NCI-H2171 treated with DMSO at 0.1 percent for 48 hours (cell line): ENCODE measurements around the gene MINDY4.

ENCODE experiments used
- DNase-seq: peaks from one replicate; lab custom pipeline; 2025; lab: John Stamatoyannopoulos, UW

MINDY4 gene

GRCh38 chr7:30917216-30917893, 146.1 kb downstream of the MINDY4 start:
- DNase-seq: no peak

DNA sequence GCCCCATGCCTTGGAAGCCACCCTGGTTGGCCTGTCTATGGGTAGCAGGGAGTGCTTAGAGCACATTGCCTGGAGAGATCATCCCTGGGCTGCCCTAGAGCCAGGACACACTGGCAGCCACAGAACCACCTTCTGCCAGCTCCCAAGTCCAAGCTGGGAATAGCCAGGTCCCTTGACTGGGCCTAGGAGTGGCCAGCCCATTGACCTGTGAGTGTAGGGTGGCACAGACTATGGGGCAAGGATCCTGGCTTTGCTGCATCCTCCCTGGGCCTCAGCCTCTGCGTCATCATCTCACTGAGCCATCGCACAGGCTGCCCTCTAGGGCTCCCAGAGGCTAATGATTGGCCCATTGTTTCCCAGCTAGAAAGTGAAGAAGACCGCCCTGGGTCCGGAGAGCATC, 147.5 kb downstream of the MINDY4 start:
- no peak for DNase-seq

DNA sequence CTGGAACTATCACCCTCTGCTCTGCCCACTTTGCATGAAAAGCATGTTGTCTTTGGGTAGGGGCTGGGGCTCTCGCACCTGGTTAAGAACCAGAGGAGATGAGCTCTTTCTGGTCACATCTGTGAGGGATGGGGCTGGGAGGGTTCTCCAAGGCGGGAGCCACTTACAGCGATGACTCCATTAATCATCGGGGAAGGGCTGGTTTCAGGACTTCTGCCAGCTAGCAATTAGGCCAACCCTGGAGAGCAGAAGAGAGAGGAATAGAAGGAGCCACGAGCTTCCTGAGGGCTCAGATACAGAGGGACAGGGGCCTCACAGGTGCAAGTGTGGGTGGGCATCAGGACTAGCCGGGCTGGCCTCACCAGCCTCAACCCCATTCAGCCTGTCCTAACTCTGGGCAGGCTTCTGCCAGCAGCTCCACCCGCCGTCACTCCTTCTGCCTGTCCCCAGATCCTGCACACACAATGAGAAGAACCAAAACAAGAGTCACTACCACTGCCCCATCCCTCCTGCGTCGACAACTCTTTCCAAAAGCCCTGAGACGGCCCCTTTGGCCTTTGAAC, 148.9 kb downstream of the MINDY4 start:
- peak; percentile 15 for DNase-seq

DNA sequence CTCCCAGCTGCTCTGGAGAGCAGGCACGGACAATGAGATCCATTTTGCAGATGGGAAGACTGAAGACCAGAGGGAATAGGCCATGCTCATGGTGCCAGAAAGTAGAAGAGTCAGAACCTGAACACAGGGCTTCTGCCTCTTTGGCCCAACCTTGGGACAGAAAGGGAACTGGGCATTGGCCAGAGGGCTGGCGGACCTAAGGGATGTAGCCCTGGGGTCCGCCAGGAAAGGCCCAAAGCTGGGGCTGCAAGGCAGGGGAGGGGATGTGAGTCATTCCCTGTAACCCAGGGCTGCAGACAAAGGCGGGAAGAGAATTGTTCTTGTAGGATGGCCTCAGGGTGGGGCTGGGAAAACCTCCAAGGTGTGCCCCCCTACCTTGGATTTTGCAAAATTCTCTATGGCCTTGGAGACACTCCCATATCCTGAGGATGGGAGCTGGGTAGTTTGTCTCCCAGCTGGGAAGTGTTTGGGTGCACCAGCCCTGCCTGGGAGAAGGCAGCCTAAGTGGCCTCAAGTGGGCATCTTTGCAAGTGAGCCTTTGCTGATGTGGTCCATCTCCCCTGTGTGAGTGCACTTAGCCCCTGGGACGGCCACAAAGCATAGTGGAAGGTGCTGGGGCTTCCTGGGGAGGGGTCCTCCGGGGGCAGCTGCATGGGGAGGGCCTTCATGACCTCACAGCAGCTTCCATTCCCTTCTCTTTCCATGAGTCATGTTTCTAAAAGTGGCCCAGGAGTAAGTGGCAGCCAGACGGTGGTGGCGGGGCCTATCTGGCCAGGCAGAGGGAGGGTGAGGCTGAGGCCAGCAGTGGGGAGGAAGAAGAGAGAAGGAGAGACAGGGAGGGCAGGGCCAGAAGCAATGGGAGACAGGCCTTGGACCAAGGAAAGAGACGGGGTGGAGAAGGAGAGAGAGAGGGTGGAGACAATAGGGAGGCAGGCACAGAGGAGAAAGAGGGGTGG, 149.6 kb downstream of the MINDY4 start:
- no peak for DNase-seq

DNA sequence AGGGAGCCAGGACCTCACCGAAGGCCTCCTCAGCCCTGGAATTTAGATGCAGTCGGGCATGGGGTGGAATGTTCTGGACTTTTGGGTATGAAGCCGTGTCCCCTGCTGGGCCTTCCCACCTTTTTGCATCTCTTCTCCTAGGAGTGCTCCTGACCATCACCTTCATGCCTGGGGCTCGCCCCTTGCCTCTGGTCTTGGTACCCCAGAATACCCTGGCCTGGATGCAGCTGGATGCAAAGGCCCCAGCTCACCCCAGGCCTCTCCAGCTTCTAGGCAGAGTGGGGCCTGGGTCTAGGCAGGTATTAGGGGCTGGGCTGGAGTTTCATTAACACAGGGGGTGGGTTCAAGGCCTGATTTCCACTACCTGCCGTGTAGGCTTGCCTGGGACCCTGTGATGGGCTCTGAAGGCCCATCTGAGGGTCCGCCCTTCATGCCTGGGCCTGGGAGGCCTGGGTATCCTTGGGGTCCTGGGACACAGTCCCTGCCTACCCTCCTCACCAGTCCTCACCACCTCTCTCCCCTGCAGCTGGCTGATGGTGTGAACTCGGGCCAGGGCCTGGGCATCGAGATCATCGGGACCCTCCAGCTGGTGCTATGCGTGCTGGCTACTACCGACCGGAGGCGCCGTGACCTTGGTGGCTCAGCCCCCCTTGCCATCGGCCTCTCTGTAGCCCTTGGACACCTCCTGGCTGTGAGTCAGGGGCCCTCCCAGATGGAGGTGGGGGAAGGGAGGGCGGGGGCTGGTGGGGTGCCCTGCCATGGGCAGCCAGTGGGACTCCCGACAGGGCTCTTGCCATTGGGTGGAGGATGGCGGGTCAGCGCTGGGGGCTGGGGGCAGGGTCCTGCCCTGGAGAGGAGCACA, 150.6 kb downstream of the MINDY4 start:
- no peak for DNase-seq

DNA sequence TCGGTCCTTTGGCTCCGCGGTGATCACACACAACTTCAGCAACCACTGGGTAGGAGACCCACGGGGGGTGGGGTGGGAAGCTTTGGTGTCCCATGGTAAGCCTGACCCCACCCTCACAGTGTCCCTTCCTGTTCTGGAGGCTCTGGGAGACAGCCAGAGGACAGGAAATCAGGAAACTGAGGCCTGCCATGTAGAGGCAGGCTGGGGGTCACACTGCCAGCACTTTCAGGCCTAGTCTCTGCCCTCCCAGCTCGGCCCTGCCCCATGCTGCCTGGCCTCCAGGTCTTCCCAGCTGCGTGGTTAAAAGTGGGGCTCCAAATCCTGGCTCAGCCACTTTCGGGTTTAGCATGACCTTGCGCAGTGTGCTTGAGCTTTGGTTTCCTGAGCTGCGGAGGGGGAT, 151.4 kb downstream of the MINDY4 start:
- DNase-seq: no peak

DNA sequence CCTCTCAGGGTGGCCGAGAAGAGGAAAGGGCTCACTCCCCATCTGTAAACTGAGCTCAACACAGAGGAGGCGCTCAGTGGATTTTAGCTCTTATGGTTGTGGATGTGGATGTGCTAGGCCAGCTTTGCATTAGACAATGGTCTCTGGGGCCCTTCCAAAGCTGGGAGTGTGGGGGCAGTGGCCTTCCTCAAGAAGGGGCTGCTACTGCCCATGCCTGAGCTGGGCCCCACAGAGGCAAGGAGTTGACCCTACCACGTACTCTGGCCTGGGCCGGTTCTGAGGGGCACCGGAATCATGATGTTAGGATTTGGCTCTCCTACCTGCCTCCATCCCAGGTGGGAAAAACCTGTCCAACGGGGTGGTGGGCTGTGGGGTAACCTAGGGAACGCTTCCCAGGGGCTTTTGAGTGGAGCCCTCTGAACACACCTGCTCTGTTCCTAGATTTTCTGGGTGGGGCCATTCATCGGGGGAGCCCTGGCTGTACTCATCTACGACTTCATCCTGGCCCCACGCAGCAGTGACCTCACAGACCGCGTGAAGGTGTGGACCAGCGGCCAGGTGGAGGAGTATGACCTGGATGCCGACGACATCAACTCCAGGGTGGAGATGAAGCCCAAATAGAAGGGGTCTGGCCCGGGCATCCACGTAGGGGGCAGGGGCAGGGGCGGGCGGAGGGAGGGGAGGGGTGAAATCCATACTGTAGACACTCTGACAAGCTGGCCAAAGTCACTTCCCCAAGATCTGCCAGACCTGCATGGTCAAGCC, 152.0 kb downstream of the MINDY4 start:
- DNase-seq: no peak

DNA sequence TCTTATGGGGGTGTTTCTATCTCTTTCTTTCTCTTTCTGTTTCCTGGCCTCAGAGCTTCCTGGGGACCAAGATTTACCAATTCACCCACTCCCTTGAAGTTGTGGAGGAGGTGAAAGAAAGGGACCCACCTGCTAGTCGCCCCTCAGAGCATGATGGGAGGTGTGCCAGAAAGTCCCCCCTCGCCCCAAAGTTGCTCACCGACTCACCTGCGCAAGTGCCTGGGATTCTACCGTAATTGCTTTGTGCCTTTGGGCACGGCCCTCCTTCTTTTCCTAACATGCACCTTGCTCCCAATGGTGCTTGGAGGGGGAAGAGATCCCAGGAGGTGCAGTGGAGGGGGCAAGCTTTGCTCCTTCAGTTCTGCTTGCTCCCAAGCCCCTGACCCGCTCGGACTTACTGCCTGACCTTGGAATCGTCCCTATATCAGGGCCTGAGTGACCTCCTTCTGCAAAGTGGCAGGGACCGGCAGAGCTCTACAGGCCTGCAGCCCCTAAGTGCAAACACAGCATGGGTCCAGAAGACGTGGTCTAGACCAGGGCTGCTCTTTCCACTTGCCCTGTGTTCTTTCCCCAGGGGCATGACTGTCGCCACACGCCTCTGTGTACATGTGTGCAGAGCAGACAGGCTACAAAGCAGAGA, 152.7 kb downstream of the MINDY4 start:
- DNase-seq: no peak

DNA sequence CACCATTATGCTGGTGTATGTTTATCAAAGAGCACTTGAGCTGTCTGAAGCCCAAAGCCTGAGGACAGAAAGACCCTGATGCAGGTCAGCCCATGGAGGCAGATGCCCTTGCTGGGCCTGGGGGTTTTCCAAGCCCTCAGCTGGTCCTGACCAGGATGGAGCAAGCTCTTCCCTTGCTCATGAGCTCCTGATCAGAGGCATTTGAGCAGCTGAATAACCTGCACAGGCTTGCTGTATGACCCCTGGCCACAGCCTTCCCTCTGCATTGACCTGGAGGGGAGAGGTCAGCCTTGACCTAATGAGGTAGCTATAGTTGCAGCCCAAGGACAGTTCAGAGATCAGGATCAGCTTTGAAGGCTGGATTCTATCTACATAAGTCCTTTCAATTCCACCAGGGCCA, 153.4 kb downstream of the MINDY4 start:
- no peak for DNase-seq

DNA sequence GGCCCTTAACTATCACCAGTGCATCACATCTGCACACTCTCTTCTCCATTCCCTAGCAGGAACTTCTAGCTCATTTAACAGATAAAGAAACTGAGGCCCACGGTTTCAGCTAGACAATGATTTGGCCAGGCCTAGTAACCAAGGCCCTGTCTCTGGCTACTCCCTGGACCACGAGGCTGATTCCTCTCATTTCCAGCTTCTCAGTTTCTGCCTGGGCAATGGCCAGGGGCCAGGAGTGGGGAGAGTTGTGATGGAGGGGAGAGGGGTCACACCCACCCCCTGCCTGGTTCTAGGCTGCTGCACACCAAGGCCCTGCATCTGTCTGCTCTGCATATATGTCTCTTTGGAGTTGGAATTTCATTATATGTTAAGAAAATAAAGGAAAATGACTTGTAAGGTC, 153.9 kb downstream of the MINDY4 start:
- DNase-seq: no peak

DNA sequence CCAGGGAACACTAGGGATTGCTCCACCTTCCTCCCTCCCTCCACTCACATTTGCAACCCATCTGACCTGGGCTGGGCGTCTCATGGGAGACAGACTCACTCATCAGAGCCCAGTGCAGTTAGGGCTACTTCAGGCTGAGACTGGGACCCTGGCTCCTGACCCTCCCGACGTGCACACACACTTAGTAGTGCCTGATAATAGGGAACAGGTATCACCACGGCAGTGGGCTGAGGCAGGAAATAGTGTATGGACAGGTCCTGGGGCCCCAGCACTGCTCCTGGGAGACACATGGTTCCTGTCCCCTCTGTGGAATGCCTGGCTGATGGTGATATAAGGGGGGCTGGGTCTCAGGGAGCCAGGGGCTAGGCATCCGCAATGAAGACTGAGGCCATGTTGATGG, 154.7 kb downstream of the MINDY4 start:
- no peak for DNase-seq

GRCh38 chr7:30926313-30926712, 155.1 kb downstream of the MINDY4 start:
- no peak for DNase-seq

DNA sequence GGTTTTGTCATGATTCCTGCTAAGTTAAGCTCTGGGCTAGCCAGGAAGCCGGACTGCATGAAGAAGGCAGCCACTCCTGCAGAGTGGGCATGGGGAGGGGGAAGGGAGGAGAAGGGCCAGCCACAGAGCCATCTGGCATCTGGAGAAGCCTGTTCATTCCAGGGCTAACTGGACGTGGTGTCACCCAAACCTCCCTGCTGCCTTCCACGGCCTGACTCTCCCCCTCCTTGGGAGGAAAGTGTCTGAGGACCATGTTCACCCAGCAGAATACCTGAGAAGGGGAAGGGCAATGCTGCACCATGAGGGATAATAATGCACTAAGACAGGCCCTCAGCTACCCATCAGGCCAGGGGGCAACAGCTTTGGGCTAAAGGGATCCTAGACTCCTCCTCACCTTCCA, 155.8 kb downstream of the MINDY4 start:
- DNase-seq: no peak

DNA sequence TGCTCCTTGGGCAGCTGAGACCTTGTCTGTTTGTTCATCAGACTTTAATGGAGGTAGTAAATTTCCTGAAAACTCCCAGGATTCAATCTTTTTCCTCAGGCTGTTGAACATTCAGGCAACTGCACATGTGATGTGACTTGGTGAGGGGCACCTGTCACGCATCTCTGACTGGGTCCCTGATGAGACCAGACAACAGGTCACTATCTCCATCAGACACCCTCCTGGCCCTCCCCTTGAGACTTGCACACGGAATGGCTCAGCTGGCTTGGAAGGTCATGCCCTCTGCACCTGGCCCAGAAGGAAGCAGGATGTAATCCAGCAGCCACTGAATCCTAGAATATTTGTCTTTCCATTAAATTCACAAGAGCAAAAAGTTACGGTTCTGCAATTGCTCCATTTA, 156.3 kb downstream of the MINDY4 start:
- no peak for DNase-seq

DNA sequence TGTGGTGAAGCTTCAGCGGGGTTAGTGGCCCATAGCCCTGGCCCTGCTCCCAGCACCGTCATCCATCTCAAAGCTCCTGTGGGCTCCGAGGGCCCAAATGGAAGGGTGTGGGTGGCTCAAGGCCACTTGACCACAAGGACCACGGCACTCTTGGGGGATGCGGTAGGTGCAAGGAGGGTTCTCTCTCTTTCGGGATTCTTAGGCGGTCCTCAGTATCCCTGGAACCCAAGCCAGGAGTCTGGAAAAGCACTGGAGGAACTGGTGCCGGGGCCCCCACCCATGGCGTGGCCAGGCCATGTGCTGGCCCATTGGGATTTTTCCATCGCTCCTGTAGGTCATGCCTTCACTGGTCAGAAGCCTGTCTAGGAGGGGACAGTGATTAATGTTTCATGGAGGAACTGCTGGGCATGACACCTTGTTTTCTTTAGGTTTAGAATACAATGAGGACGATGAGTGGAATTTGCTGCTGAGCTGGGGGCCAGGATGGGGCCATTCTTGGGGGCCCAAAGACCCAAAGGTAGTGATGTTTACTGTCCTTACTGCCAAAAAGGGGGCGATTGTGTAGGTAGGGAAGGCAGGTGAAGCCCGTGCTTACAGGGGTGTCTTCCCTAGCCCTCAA, 157.1 kb downstream of the MINDY4 start:
- no peak for DNase-seq

DNA sequence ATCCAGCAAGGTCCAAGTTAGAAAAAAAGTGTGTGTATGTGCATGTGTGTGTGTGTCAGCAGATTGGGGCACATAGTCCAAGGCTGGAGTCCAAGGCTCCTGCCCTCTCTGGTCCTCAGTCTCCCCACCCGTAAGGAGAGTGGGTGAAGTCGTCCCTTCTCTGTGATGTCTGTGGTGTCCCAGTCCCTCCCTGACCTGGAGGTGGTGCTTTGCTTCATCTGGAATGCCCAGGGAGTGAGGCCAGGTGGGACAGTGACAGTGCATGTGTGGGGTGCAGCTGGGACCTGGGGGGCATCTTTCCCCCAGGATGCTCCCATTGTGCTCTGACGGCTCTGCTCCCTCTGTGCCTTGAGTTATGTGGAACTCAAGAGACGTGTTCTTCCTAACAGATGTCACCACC, 158.5 kb downstream of the MINDY4 start:
- no peak for DNase-seq

DNA sequence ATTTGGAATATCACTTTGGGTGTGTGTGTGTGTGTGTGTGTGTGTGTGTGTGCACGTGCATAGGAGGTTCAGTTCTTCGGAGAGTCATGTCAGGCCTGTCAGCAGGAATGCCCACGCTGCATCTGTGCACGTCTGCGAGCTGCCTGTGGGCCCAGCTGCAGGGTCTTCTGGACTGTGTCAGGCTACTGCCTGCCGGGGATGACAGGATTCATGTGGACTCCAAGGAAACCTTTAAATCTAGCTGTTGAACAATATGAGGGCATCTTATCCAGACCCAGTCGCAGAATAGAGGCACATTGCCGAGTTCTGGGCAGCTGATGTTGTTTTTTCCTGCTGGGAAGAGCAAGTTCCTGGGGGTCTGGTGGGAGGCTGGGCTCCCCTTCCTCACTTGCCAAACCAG, 159.4 kb downstream of the MINDY4 start:
- DNase-seq: no peak

- DNase-seq: no peak
Measured at GRCh38 chr7:30931161-30931928, 160.1 kb downstream of the MINDY4 start.

DNA sequence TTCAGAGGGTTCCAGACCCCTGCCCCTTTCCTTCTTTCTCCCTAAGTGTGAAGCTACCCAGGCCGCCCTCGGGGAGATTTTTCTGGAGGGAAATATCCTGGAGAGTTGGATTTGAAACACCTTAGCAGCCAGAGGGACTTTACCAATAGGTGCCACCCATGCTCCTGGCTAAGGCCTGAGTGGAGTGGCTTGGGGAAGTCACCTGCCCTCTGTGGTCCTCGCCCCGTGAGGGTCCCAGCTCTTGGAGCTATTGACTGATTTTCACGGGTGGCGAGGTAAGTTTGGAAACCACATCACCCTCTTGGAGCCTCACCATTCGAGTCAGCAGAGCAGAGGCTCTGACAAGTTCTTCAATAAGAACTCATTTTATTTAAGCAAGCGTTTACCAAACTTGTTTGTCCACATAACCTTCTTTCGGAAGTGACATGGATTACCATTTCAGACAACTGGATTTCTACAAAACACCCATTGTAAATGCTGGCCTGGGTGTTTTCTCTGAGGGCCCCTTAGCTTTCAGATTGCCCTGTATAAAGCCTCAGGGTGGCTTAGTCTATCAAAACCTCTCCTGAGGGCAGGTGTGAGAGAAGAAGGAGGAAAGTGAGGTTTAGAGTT, 160.8 kb downstream of the MINDY4 start:
- DNase-seq: no peak
